Gastroesophageal sphincter (tissue), 3 donors: Measurements from ENCODE around the gene EVI5L.

Experiments used
- POLR2A ChIP-seq, 2 donors: fragments of 450-650 bp; IDR thresholded peaks; one replicate each; pipeline ENCODE4 v1.6.1; 2017; ENCODE audit warnings: antibody characterized with exemption in 2 of 2, mild to moderate bottlenecking in 2 of 2, moderate library complexity in 1 of 2
- TF ChIP-seq, protein P1 (sequence below), 4 experiments: fragments of 200-600 bp in 2 of 4; fragments of 450-650 bp in 2 of 4; sonication (generic) in 1 of 4; IDR thresholded peaks; one replicate each; pipeline ENCODE4 v1.5.1; 2017 to 2019; ENCODE audit warnings: antibody characterized with exemption in 4 of 4, mild to moderate bottlenecking in 2 of 4, moderate library complexity in 2 of 4

DNA sequence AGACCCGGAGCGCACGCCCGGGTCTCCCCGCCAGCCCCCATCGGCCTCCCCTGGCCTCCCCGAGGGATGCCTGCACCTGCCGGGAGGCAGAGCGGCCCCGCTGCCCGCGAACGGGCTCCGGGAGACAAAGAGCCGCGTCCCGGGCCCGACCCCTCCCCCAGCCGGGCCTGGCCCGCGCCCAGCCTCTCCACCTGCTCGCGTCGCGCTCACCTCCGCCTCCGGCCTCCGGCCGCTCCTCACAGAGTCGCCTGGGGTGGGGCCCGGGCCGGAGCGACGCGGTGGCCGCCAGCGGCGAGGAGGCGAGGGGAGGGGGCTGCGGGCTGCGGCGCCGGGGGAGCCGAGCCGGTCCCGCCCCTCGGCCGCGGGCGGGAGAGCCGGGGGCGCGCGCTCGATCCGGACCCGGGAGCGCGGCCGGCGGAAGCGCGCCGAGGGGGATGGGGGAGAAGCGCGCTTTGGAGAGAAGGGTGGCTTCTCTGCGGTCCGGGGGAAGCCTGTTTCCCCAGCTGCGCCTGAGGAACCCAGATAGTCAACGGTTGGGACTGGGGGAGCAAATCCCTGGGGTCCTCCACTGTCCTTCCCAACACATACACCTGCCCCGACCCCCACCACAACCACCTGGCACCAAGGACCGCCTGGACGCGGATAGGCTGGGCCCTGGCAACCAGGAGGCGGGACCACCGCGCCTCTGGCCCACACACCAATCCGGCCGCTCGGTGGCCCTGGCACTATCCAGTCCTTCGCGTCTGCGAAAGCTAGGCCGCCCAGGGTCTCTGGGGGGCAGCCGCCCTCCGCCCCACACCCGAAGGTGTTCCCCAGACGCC is 44.3 kb downstream of the EVI5L start, which contains the start of gene PRR36:
- TF ChIP-seq, protein P1, sequence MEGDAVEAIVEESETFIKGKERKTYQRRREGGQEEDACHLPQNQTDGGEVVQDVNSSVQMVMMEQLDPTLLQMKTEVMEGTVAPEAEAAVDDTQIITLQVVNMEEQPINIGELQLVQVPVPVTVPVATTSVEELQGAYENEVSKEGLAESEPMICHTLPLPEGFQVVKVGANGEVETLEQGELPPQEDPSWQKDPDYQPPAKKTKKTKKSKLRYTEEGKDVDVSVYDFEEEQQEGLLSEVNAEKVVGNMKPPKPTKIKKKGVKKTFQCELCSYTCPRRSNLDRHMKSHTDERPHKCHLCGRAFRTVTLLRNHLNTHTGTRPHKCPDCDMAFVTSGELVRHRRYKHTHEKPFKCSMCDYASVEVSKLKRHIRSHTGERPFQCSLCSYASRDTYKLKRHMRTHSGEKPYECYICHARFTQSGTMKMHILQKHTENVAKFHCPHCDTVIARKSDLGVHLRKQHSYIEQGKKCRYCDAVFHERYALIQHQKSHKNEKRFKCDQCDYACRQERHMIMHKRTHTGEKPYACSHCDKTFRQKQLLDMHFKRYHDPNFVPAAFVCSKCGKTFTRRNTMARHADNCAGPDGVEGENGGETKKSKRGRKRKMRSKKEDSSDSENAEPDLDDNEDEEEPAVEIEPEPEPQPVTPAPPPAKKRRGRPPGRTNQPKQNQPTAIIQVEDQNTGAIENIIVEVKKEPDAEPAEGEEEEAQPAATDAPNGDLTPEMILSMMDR (IDR thresholded peaks at IDR 0.05): no peak
- no peak for TF ChIP-seq POLR2A (IDR thresholded peaks at IDR 0.05)
